Loucy (cell line): ENCODE results near the gene MIGA2.

ENCODE experiments used
- H2AFZ ChIP-seq: fragments of 200-600 bp; sonication (generic); 2 replicates; pipeline ENCODE4 v1.6.0; 2016; ENCODE audit warnings: antibody characterized with exemption, mild to moderate bottlenecking, low read length, moderate library complexity
- H3F3A ChIP-seq: fragments of 200-600 bp; 2 replicates; pipeline ENCODE4 v1.6.0; 2016; ENCODE audit warnings: antibody characterized with exemption, low read depth, mild to moderate bottlenecking
- H3K27me3 ChIP-seq: fragments of 200-600 bp; sonication (generic); 2 replicates; pipeline ENCODE4 v1.6.1; 2014; ENCODE audit warnings: low read length, mild to moderate bottlenecking; ENCODE audit not compliant: insufficient read depth, poor library complexity, severe bottlenecking
- H3K36me3 ChIP-seq: fragments of 200-600 bp; sonication (generic); 2 replicates; pipeline ENCODE4 v1.6.1; 2016; ENCODE audit warnings: low read length; ENCODE audit not compliant: insufficient read depth
- H3K4me1 ChIP-seq: fragments of 200-600 bp; sonication (generic); 2 replicates; pipeline ENCODE4 v1.5.1; 2014; ENCODE audit warnings: low read length, mild to moderate bottlenecking; ENCODE audit not compliant: insufficient read depth, poor library complexity, severe bottlenecking
- H3K4me2 ChIP-seq: fragments of 200-600 bp; sonication (generic); 2 replicates; pipeline ENCODE4 v1.6.0; 2014; ENCODE audit warnings: antibody characterized with exemption, low read length, low read depth, mild to moderate bottlenecking; ENCODE audit not compliant: poor library complexity, severe bottlenecking
- H3K4me3 ChIP-seq: fragments of 200-600 bp; sonication (generic); 2 replicates; pipeline ENCODE4 v1.5.1; 2014; ENCODE audit warnings: low read length, mild to moderate bottlenecking, mixed read lengths; ENCODE audit not compliant: poor library complexity, severe bottlenecking
- H3K79me2 ChIP-seq: fragments of 200-600 bp; sonication (generic); 2 replicates; pipeline ENCODE4 v1.6.1; 2014; ENCODE audit warnings: low read length; ENCODE audit not compliant: insufficient read depth
- H3K9ac ChIP-seq: fragments of 200-600 bp; sonication (generic); 2 replicates; pipeline ENCODE4 v1.6.0; 2014; ENCODE audit warnings: mild to moderate bottlenecking, low read depth, low read length, moderate library complexity; ENCODE audit not compliant: poor library complexity, severe bottlenecking
- H3K9me2 ChIP-seq: fragments of 200-600 bp; sonication (generic); replicated peaks from 2 replicates; pipeline ENCODE4 v1.6.1; 2016; ENCODE audit warnings: low read depth, low read length, mixed read lengths
- H3K9me3 ChIP-seq: fragments of 200-600 bp; sonication (generic); 2 replicates; pipeline ENCODE4 v1.6.1; 2014; ENCODE audit warnings: mild to moderate bottlenecking, antibody characterized with exemption, low read length, low read depth; ENCODE audit not compliant: insufficient read depth
- H4K20me1 ChIP-seq: fragments of 200-600 bp; sonication (generic); 2 replicates; pipeline ENCODE4 v1.6.0; 2014; ENCODE audit warnings: antibody characterized with exemption, low read length, mild to moderate bottlenecking; ENCODE audit not compliant: insufficient read depth, poor library complexity, severe bottlenecking
- EZH2phosphoT487 ChIP-seq: fragments of 200-600 bp; IDR thresholded peaks from 2 replicates; pipeline ENCODE4 v1.6.1; 2018; ENCODE audit warnings: antibody characterized with exemption, mild to moderate bottlenecking, moderate library complexity, borderline replicate concordance
- TF ChIP-seq, protein P1 (sequence below): fragments of 200-600 bp; sonication (generic); conservative IDR thresholded peaks from 2 replicates; pipeline ENCODE4 v1.5.1; 2014; ENCODE audit warnings: mild to moderate bottlenecking, antibody characterized with exemption, low read length

Gene MIGA2

DNA sequence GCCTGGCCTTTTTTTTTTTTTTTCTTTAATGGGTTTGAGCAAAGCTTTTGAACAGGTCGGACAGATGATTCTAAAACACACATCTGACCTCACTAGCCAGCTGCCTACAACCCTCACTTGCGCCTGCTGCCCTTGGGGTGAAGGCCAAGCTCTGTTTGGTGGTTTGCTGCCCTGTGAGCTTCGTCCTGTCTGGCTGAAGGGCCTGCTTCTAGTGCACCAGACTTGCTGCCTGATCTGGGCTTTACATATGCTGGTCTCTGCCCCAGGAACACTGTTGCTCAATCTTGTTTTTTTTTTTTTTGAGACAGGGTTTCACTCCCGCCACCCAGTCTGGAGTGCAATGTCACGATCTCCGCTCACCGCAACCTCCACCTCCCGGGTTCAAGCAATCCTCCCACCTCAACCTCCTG, 28.1 kb downstream of the MIGA2 start:
- Histone ChIP-seq H4K20me1 (no peaks in the 10 kb centered on the region), H3K4me1 (peaks cover 18% of the 10 kb centered on the region), H3K27me3 (no peaks in the 10 kb centered on the region), H3K36me3 (no peaks in the 10 kb centered on the region; the same call in 1 of the 2 replicates), H3K4me2 (no peak overlapping the region), H3F3A (peaks cover 7% of the 10 kb centered on the region; the same call in 1 of the 2 replicates), H3K79me2 (no peaks in the 10 kb centered on the region), H3K4me3 (no peak overlapping the region), H3K9me3 (no peaks in the 10 kb centered on the region), H3K9ac (no peak overlapping the region), H2AFZ (no peak overlapping the region), H3K9me2 (no peaks in the 10 kb centered on the region)
- TF ChIP-seq EZH2phosphoT487: no peak
- TF ChIP-seq, protein P1, sequence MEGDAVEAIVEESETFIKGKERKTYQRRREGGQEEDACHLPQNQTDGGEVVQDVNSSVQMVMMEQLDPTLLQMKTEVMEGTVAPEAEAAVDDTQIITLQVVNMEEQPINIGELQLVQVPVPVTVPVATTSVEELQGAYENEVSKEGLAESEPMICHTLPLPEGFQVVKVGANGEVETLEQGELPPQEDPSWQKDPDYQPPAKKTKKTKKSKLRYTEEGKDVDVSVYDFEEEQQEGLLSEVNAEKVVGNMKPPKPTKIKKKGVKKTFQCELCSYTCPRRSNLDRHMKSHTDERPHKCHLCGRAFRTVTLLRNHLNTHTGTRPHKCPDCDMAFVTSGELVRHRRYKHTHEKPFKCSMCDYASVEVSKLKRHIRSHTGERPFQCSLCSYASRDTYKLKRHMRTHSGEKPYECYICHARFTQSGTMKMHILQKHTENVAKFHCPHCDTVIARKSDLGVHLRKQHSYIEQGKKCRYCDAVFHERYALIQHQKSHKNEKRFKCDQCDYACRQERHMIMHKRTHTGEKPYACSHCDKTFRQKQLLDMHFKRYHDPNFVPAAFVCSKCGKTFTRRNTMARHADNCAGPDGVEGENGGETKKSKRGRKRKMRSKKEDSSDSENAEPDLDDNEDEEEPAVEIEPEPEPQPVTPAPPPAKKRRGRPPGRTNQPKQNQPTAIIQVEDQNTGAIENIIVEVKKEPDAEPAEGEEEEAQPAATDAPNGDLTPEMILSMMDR: no peak

DNA sequence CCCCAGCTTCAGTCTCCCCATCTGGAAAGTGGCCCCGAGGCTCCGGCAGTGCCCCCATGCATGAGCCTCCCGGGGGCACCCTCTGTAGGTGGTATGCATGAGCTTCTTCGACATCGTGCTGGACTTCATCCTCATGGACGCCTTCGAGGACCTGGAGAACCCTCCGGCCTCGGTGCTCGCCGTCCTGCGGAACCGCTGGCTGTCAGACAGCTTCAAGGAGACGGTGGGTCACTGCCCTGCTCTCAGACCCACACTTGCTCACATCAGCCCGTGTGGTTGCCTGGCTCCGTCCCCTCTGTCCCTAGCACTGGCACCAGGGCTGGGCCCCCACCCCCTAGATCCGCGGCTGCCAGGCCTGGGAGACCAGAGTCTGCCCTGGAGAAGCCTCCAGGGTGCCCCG, 31.7 kb downstream of the MIGA2 start:
- H3K4me2 ChIP-seq: peak overlapping the region; percentile 85
- H3K36me3 ChIP-seq: no peaks in the 10 kb centered on the region
- TF ChIP-seq, protein P1: no peak
- TF ChIP-seq EZH2phosphoT487: no peak

DNA sequence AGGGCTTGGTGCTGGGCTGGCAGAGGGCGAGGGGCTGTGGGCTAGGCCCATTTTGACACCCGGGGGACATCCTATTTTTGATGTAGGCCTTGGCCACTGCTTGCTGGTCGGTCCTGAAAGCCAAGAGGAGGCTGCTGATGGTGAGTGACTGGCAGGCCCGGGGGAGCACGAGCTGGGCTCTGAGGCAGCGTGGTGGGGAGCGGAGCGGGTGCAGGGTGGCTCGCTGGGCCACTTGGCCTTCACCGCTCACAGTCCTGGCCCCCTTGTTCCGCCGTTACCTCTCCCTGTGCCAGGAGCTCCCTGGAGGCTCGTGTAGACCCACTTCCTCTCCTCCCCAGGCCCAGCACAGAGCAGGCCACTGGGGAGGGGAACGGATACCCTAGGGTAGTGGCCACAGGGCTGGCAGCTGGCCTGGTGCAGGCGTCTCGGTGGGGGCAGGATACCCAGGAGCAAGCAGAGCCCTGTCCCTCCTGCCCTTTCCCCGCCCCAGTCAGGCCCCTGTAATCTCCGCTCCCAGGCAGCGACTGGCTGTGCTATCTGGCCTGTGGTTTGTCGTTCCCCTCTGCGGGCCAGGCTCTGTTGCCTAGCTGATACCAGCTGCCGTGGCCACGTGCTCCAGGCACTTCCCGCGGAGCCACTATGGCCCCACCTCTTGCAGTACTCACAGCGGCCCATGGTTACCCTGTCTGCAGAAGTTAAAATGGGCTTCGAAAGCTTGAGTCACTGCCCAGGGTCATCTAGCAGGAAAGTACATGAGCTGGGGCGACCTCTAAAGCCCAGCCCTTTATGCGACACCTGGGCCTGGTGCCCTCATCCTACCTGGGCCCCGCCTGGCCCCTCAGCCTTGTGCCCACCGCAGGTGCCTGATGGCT, 32.8 kb downstream of the MIGA2 start:
- Histone ChIP-seq H3K4me1 (peaks cover 45% of the 10 kb centered on the region), H3K27me3 (no peaks in the 10 kb centered on the region), H4K20me1 (no peaks in the 10 kb centered on the region), H2AFZ (no peak overlapping the region), H3K9ac (peak overlapping the region; percentile 89), H3K36me3 (no peaks in the 10 kb centered on the region), H3F3A (peaks cover 11% of the 10 kb centered on the region; the same call in 1 of the 2 replicates), H3K9me3 (no peaks in the 10 kb centered on the region), H3K79me2 (peaks cover 20% of the 10 kb centered on the region; the same call in 1 of the 2 replicates), H3K9me2 (no peaks in the 10 kb centered on the region), H3K4me2 (peak overlapping the region; percentile 90), H3K4me3 (peak overlapping the region; percentile 68)
- no peak for TF ChIP-seq EZH2phosphoT487
- TF ChIP-seq, protein P1: no peak

More for the DNA sequence above, 31.7 kb downstream of the MIGA2 start:
- Histone ChIP-seq H3K9ac (peak overlapping the region; percentile 85), H3K79me2 (peaks cover 20% of the 10 kb centered on the region; the same call in 1 of the 2 replicates), H3K4me3 (peak overlapping the region; percentile 68), H2AFZ (no peak overlapping the region), H3K9me3 (no peaks in the 10 kb centered on the region), H3K4me1 (peaks cover 45% of the 10 kb centered on the region), H3F3A (peaks cover 11% of the 10 kb centered on the region; the same call in 1 of the 2 replicates), H4K20me1 (no peaks in the 10 kb centered on the region), H3K27me3 (no peaks in the 10 kb centered on the region), H3K9me2 (no peaks in the 10 kb centered on the region)
